ENCODE data around the gene SLC25A46. TPM values are rescaled to one million over a fixed set of nuclear protein-coding genes. Genes with fewer than 3 reads are reported as not detected.

SLC25A46 gene
- total and polyA plus RNA-seq, 9 of the 15 experiments (the other 6 are each of a cell fraction or from before 2014, with no cell fraction given): 7.8 to 47.3 (median 31.8) TPM

- ChIA-PET POLR2A (no interaction called here), CTCF (ENCODE audit: low intra/inter-chr PET ratio) (no interaction called here)
- TF ChIP-seq NR2C2 (CRISPR knock-in tag; IDR thresholded peaks at IDR 0.05): no peak
- TF ChIP-seq NR2C2 (tag; IDR thresholded peaks at IDR 0.05): no peak
- no peak for TF ChIP-seq PATZ1 (CRISPR knock-in tag; IDR thresholded peaks at IDR 0.05; ENCODE audit: borderline replicate concordance)
- no peak for TF ChIP-seq GABPA (tag; conservative IDR thresholded peaks at IDR 0.05; ENCODE audit: low read depth)
- no peak for TF ChIP-seq FOXK2 (conservative IDR thresholded peaks at IDR 0.05 in 1 of 2, IDR thresholded peaks at IDR 0.05 in 1 of 2; ENCODE audit: low read depth in 2 of 2)
- no peak for TF ChIP-seq CTBP1 (IDR thresholded peaks at IDR 0.05; ENCODE audit: borderline replicate concordance)
- no peak for TF ChIP-seq MTA3 (IDR thresholded peaks at IDR 0.05; ENCODE audit: borderline replicate concordance)
- TF ChIP-seq ZNF3 (CRISPR knock-in tag; IDR thresholded peaks at IDR 0.05): no peak
- no peak for TF ChIP-seq MIER1 (IDR thresholded peaks at IDR 0.05; ENCODE audit: low read depth)
- TF ChIP-seq ETV6 (IDR thresholded peaks at IDR 0.05; ENCODE audit: borderline replicate concordance in 1 of 2, low read depth in 2 of 2, low read length in 1 of 2): no peak
- TF ChIP-seq ETV6 (CRISPR knock-in tag; IDR thresholded peaks at IDR 0.05; ENCODE audit: borderline replicate concordance): no peak
- TF ChIP-seq TEAD2 (tag; IDR thresholded peaks at IDR 0.05): no peak
- TF ChIP-seq ZKSCAN1 (IDR thresholded peaks at IDR 0.05; ENCODE audit: low read depth, low read length): no peak
- TF ChIP-seq CBFA2T3 (IDR thresholded peaks at IDR 0.05): no peak
- no peak for TF ChIP-seq EWSR1 (IDR thresholded peaks at IDR 0.05; ENCODE audit: borderline replicate concordance, low read depth, partially characterized antibody)
- TF ChIP-seq ZNF174 (CRISPR knock-in tag; IDR thresholded peaks at IDR 0.05): no peak
- TF ChIP-seq DMBX1 (CRISPR knock-in tag; IDR thresholded peaks at IDR 0.05; ENCODE audit: borderline replicate concordance): no peak
- Histone ChIP-seq H3K4me2 (ENCODE audit: insufficient read depth, low read length) (no peak overlapping the region), H3K9ac (ENCODE audit: insufficient read depth in 1 of 2, low read depth in 2 of 2, low read length in 2 of 2) (no peak overlapping the region), H4K20me1 (replicated peaks; ENCODE audit: control insufficient read depth, insufficient read depth, low read length) (no peaks in the 10 kb centered on the region), H3K4me1 (replicated peaks in 1 of 2; ENCODE audit: control insufficient read depth in 2 of 2, insufficient read depth in 2 of 2, low read length in 2 of 2) (no peaks in the 10 kb centered on the region), H3K79me2 (ENCODE audit: control insufficient read depth, insufficient read depth, low read length) (no peaks in the 10 kb centered on the region), H3K9me3 (replicated peaks; ENCODE audit: control insufficient read depth, insufficient read depth, low read depth, low read length) (no peaks in the 10 kb centered on the region), H3K4me3 (no peak overlapping the region), H3K27me3 (ENCODE audit: control insufficient read depth in 2 of 2, insufficient read depth in 2 of 2, low read length in 2 of 2) (no peaks in the 10 kb centered on the region), H2AFZ (ENCODE audit: low read depth, low read length) (no peak overlapping the region), H3K27ac (ENCODE audit: extremely low read depth, low read depth, low read length) (no peak overlapping the region), H3K36me3 (ENCODE audit: control insufficient read depth, insufficient read depth, low read length) (no peaks in the 10 kb centered on the region), H3K9me1 (ENCODE audit: control insufficient read depth, insufficient read depth, low read length) (no peaks in the 10 kb centered on the region)
- ATAC-seq (no peak), FAIRE-seq (peak; percentile 44), DNase-seq (ENCODE audit: extremely low read depth in 1 of 4, low spot score in 3 of 4) (no peak)
- in situ Hi-C loops (cut with MboI): no loop called here
- BruUV-seq (replicated peaks): no TSS peak
- WGBS (ENCODE audit: insufficient coverage, low coverage, missing lambda C conversion rate): 0% methylated on average over 1 of the region's 1 CpG
- intact Hi-C loops (cut with micrococcal nuclease): no loop called here
Observed at GRCh38 chr5:110785356-110785755, 46.5 kb downstream of the SLC25A46 start.

Data from K562 (cell line).